Measurements from ENCODE around the gene NLN.

- TF ChIP-seq, protein P1, sequence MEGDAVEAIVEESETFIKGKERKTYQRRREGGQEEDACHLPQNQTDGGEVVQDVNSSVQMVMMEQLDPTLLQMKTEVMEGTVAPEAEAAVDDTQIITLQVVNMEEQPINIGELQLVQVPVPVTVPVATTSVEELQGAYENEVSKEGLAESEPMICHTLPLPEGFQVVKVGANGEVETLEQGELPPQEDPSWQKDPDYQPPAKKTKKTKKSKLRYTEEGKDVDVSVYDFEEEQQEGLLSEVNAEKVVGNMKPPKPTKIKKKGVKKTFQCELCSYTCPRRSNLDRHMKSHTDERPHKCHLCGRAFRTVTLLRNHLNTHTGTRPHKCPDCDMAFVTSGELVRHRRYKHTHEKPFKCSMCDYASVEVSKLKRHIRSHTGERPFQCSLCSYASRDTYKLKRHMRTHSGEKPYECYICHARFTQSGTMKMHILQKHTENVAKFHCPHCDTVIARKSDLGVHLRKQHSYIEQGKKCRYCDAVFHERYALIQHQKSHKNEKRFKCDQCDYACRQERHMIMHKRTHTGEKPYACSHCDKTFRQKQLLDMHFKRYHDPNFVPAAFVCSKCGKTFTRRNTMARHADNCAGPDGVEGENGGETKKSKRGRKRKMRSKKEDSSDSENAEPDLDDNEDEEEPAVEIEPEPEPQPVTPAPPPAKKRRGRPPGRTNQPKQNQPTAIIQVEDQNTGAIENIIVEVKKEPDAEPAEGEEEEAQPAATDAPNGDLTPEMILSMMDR (IDR thresholded peaks at IDR 0.05) = no peak
- TF ChIP-seq POLR2A (IDR thresholded peaks at IDR 0.05) = no peak
These were observed 20.0 kb upstream of the NLN start for GRCh38 chr5:65702036-65702435.
